Retinal pigment epithelial cell (primary cell): ENCODE data around the gene NTNG2.

ENCODE experiments used
- DNase-seq: peaks from one replicate; pipeline ENCODE4 v3.0.0-alpha.2; 2010; ENCODE audit warnings: low read depth
- H3K4me3 ChIP-seq: 2 replicates; pipeline ENCODE4 v1.5.1; 2011; ENCODE audit warnings: mild to moderate bottlenecking, low read length, control low read depth, moderate library complexity
- TF ChIP-seq, protein P1 (sequence below): conservative IDR thresholded peaks from 2 replicates; pipeline ENCODE4 v1.5.1; 2011; ENCODE audit warnings: low read depth, low read length, control low read depth, inconsistent platforms

Gene NTNG2

DNA sequence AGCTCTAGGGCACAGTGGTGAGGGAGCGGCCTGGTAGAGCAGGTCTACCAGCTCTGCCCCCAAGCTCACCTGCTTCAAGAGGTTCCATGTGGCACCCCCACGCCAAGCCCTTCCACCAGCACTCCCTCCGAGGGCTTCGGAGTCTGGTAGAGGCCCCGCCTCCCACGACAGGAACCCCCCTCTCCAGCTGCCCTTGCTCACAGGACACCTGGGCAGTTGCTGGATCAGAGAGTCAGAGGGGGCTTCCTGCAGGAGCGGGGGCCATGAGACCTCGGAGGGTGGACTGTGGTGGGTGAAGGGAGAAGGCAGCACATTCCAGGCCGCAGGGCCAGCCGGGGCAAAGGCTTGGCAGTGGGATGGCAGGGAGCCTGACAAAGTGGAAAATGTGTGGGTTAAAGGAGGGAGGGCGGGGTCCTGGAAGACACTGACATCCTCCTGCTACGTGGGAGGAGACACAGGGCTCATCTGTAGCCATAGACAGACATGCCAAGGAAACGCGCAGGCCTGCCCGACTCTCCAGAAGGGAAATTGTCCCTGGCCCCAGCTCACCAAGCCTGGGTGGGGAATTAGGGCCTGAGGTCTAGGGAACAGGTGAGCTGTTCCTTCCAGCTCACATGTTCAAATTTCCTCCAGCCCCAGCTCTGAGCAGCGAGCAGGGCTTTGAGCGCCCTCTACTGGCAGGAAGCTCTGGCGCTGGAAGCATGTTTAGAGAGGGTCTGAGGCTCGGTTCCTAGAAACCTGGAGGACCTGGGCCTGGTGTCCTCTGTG is 74.2 kb downstream of the NTNG2 start:
- TF ChIP-seq, protein P1, sequence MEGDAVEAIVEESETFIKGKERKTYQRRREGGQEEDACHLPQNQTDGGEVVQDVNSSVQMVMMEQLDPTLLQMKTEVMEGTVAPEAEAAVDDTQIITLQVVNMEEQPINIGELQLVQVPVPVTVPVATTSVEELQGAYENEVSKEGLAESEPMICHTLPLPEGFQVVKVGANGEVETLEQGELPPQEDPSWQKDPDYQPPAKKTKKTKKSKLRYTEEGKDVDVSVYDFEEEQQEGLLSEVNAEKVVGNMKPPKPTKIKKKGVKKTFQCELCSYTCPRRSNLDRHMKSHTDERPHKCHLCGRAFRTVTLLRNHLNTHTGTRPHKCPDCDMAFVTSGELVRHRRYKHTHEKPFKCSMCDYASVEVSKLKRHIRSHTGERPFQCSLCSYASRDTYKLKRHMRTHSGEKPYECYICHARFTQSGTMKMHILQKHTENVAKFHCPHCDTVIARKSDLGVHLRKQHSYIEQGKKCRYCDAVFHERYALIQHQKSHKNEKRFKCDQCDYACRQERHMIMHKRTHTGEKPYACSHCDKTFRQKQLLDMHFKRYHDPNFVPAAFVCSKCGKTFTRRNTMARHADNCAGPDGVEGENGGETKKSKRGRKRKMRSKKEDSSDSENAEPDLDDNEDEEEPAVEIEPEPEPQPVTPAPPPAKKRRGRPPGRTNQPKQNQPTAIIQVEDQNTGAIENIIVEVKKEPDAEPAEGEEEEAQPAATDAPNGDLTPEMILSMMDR: peak; percentile 97
- no peak overlapping the region for H3K4me3 ChIP-seq
- peak; percentile 9 for DNase-seq

- TF ChIP-seq, protein P1: no peak
- no peak overlapping the region for H3K4me3 ChIP-seq
- DNase-seq: no peak
Observed at GRCh38 chr9:132236662-132237311, 74.9 kb downstream of the NTNG2 start.

GRCh38 chr9:132237481-132237880 is 75.6 kb downstream of the NTNG2 start:
- TF ChIP-seq, protein P1: no peak
- H3K4me3 ChIP-seq: no peak overlapping the region
- DNase-seq: no peak

GRCh38 chr9:132238026-132238972 is 76.4 kb downstream of the NTNG2 start:
- no peak overlapping the region for H3K4me3 ChIP-seq
- DNase-seq: no peak
- TF ChIP-seq, protein P1: no peak

DNA sequence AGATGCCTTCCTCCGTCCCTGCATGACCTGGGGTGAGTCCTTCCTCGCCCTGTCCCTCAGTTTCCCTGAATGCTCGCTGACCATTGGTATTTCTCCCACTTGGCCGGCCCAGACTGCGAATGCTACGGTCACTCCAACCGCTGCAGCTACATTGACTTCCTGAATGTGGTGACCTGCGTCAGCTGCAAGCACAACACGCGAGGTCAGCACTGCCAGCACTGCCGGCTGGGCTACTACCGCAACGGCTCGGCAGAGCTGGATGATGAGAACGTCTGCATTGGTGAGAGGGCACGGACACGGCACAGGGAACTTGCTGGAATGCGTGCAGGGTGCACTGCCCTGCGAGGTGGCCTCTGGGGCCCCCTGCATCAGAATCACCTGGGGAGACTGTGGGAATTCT is 77.1 kb downstream of the NTNG2 start:
- TF ChIP-seq, protein P1: no peak
- no peak overlapping the region for H3K4me3 ChIP-seq
- no peak for DNase-seq

GRCh38 chr9:132239518-132239917 is 77.7 kb downstream of the NTNG2 start:
- no peak overlapping the region for H3K4me3 ChIP-seq
- no peak for DNase-seq
- TF ChIP-seq, protein P1: no peak
